Measurements from ENCODE around the gene ZNF32.

Gene ZNF32, protein sequence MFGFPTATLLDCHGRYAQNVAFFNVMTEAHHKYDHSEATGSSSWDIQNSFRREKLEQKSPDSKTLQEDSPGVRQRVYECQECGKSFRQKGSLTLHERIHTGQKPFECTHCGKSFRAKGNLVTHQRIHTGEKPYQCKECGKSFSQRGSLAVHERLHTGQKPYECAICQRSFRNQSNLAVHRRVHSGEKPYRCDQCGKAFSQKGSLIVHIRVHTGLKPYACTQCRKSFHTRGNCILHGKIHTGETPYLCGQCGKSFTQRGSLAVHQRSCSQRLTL

DNA sequence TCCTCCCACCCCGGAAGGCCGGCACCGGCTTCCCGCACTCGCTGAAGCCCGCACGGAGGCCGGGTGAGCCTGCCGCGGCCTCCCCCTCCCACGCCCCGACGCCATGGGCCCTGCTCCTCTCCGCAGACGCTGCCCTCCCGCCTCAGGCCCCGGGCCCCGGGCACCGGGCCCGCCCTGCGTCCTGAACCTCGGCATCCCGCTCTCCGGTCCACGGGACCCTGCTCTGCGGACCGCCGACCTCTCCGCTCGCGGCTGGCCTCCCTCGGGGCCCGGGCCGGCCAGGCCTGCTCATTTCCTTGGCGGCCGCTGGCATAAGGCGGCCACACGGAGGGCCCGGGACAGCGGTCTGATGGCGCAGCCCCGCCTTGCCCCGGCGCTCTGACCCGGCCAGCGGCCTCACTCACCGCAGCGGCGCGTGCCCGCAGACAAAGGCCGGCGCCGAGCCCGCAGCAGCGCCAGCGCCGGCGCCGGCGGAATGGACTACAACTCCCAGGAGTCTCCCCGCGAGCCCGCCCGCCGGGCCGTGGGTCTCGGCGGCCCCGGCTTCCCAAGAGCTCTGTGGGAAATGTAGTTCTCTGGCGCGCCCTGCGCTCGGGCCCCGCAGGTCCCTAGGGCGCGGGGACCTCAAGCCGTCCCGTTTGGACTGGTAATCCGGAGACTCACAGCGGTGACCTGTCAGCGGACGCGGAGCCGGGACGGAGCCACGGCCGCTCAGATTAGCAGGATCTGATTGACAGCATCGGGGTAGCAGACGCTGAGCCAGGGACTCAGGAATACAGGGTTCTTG is at the start of gene ZNF32:
Gene ZNF32, minus strand, starts transcription at position 484 of the 787 bp plus-strand sequence. CDS start 2,748 bp downstream, outside the sequence.
- DNase-seq (ENCODE audit: low spot score): peak; percentile 62

DNA sequence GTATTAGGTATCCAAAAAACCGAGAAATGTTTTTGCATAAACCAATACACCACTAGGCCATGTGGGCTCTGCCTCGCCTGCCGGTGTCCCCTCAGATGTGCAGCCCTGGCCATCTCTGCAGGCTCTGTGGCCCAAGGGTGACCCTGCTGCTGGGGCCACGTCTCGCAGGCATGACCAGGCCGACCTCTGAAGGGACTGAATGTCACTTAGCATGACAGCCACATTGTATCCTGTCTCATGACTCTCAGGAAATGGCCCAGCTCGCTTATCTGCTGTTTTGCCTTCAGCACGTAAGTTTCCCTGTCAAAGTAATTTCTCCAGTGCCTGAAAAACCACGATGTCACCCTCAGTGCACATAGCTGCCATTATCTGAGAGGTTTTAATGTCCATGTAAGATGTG is 49.5 kb upstream of the ZNF32 start:
- DNase-seq (ENCODE audit: low spot score): no peak

DNA sequence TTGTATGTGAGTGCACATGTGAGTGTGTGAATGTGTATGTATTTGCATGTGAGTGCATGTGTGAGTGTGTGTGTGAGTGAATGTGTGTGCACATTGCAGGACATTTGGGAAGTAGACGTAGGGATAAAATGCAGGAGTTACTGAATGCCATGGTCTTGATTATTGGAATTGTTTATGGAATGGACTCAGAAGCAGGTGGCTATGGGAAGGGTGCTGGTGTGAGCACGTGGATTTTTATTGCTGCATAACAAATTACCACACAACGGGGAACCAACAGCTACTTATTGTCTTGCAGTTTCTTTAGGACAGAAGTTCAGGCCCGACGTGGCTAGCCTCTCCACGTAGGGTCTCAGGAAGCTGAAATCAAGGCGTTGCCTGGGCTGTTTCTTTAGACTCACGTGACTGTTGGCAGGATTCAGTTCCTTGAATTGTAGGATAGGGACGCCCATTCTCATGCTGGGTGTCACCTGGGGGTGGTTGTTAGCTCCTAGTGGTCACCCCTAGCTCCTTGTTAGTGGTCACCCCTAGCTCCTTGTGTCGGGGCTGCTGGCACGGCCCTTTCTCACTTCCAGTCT is 48.3 kb upstream of the ZNF32 start:
- no peak for DNase-seq (ENCODE audit: low spot score)

DNA sequence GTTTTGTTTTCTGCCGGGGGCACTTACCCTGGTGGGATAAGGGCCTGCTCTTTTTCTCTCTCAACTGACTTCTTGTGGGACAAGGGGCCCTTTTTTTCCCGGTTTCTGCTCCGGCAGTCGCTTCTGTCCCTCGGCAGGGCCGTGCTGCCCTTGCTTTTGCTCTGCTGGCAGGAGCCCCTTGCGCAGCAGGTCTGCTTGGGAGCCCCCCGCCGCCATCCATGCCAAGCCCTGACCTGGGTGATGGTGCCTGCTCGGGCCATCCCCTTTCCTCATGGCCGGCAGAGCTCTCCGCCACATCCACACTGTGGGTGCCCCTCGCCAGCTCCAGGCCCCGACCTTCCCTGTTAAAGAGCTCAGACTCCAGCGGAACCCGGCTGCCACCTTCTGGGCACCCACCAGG is 47.0 kb upstream of the ZNF32 start:
- DNase-seq (ENCODE audit: low spot score): no peak

DNA sequence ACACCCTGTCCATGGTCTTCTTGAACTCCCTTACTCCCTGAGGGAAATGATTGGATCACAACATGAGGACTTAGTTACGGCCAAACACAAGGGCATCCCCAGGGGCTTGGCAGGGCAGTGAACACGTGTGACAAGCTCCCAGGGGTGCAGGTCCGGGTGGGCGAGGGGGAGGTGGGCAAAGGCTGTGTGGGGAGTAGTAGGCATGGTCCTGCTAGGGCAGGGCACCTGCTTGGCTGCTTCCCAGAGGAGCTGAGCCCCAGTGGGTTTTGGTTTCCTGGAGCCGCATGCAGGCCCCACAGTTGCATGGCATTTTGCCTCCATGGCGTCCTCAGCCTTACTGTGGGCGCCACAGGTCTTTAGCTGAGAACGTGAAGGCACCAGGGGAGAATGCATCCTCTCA is 46.6 kb upstream of the ZNF32 start:
- DNase-seq (ENCODE audit: low spot score): no peak

DNA sequence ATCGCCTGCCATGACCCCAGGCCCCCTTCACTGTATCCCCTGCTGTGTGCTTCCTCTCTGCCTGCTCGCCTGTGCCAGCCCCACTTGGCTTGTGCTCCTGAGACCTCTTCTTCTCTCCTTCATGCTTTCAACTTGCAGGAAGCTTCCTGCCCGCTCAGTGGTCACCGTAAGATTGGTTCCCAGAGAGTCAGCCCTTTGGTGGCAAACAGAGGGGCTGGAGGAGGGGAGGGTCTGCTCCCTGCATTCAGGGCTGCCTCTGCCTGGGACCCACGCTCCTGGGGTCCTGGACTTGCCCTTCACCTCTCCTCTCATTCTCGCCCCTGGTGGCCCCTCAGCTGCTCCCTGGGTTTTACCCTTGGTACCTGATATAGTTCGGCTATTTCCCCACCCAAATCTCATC is 45.8 kb upstream of the ZNF32 start:
- no peak for DNase-seq (ENCODE audit: low spot score)

DNA sequence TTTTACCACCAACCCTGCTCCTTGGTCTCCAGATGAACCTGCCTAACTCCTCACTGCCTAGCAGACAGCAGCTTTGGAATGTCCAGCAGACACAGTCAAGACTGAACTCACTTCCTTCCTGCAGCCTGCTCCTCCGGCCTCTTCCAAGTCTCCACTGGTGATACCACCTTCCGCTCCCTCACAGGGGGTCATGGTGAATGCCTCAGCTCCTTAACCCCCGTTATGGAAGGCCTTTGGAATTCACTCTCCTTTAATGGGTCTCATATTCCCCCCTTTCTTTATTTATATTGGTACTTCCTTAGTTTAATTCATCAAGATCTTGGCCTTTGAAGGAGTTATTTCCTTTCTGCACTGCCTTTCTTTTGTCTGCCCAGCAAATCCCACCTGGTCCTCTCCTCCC is 44.9 kb upstream of the ZNF32 start:
- no peak for DNase-seq (ENCODE audit: low spot score)

DNA sequence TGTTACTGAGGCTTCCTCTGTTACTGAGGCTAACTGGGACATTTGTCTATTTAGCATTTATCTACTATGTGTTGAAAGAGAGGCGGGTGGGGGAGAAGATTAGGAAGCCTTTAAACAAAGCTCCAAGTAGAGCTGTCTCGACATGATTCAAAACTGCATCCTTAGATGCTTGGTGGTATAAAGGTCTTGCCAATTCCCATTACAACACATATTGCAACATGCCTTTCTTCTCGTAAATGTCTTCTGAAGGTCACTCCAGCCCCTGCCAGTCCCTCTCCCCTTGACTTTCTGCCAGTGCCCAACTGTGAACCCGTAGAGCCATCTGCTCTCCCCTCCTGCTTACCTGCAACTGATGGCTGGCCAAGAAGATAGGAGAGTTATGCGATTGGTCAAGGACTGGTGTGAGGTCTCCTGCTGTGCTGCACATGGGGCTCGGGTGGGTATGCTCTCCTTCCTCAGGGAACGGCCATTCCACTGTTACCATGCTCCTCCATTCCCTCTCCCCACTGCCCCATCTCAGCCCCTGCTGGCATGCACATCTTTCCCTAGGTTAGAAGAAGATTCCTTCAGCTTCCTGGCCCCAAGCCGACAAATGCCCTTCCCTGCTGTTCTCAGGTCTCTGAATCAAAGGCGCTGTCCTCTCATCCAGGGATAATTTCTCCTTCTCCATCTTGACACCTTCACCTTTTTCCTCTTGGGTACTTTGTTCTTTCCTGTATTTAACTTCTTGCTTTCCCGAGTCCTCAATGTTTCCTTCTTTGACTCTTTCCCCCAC is 43.6 kb upstream of the ZNF32 start:
- DNase-seq (ENCODE audit: low spot score): no peak

DNA sequence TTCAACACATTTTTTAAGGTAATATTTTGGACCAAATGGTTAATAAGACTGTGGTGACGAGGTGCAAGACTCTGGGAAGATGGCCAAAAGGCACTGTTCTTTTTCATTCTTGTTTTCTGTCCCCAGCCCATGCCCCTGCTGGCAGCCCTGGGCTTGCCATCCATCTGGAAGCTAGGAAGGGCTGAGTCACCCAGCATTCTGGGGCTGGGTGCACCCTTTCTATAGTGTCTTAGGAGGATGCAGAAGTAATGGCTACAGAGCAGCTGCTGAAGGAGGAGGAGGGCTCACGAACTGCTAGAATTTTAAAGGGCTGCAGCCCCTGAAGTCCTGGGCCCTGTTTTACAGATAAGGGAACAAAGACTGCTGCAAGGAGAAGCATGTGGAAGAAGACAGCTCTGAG is 42.8 kb upstream of the ZNF32 start:
- DNase-seq (ENCODE audit: low spot score): no peak

DNA sequence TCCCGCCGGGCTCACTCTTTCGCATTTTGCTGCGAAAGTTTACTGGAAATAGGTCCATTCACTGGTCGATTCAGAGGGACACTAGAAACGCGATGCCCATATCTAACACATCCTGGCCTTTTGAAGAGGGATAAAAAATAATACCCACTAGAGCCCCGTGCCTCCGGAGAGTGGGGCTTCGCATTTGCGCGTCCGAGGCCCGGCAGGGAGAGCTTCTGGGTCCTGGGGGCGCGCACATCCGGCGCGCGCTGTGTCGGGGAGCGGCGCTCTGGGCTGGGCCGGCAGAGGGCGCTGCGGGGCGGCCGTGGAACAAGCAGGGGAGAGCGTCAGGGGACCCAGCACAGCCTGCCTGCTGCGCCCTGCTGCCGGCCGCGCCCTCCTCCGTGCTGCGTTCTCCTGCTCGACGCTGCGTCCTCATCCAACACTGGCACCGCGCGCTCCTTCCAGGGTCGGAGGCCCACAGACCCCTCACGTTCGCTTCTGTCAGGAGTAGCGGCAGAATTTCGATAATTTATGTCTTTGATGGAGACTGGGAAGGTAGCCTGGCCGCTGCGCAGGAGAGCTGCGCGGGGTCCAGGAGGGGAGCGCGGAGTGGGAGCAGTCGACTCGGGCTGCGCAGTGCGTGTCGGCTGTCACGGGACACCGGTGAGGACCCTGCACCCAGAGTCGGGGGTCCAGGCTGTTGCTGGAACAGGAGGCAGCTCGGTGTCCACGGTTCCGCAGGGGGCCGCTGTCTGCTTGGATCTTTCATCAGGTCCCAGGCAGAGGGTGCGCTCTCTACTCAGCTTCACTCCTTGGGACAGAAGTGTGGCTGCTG is 41.5 kb upstream of the ZNF32 start:
- DNase-seq (ENCODE audit: low spot score): peak; percentile 60

DNA sequence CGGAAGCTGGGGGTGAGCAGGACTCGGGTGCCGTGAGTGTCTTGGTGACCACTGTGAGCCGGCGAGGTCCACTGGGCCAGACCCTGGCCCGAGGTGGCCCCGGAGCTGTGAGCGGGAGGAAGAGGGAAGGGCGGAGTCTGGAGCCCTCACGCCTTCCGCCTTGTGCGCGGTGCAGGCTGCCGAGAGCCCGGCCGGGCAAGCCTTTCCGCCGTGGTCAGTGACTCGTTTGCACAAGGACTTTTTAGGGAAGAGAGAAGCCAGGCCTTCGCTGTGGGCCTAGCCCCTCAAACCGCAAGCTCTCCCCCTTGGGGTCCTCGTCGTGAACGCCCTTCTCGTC is 40.9 kb upstream of the ZNF32 start:
- DNase-seq (ENCODE audit: low spot score): no peak

DNA sequence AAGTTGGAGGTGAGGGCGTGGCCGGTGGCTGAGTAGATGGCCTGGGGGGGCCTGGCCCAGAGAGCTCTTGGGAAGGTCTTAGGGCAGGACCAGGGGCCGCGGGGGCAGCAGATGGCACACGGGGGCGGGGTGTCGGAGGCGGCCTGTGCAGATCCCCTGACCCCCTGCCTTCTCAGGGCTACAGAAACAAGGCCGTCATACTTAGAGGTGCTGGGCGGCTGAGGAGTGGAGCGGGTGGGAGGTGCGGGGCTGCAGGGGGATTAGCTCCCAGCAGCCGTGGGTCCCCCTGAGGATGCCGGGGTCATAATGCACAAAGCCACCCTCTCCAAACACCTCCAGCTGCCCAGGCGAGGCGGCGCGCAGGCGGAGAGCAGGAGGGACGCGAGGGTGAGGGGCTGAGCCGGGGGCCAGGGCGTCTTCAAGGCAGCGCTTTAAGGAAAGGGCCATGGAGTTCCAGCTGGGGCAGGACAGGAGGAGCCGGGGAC is 40.4 kb upstream of the ZNF32 start:
- no peak for DNase-seq (ENCODE audit: low spot score)

DNA sequence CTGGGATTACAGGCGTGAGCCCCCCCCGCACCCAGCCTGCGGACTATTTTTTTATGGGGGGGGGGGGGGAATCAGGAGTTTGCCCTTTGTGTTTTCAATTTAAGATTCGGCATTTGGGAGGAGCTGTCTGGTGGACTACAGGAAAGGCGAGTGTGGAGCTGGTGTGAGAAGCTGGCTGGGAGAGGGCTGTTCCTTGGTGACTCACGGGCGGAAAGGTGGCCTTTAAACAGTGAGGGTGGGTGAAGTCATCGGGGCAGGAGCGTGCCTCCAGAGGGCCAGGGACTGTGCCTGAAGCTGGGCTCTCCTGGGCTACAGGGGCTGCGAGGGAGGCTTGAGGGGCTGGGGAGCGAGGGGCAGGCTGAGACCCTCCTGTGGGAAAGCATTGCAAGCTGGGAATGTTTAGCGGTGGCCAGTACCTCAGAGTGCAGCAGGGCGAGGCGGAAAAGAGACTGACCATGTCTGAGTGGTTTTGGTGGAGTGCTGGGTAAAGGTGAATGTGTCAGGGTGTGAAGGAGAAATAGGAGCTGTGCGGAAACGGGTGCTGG is 39.7 kb upstream of the ZNF32 start:
- no peak for DNase-seq (ENCODE audit: low spot score)

DNA sequence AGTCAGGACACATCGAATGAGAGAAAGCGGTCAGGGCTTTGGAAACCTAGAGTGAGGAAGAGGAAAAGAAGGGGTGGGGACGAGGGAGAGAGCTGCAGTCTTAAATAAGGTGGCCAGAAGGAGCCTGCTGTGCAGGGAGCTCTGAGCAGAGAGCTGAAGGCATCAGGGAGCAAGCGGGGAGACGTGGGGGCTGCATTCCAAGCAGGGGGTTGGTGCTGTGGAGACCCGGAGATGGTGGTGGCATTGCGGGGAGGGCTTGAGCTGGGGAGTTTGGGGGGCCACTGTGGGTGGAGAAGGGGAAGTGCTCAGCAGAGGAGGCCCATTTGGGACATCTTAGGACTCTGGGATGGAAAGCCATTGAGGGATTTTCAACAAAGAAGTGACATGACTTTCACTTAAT is 38.7 kb upstream of the ZNF32 start:
- no peak for DNase-seq (ENCODE audit: low spot score)

DNA sequence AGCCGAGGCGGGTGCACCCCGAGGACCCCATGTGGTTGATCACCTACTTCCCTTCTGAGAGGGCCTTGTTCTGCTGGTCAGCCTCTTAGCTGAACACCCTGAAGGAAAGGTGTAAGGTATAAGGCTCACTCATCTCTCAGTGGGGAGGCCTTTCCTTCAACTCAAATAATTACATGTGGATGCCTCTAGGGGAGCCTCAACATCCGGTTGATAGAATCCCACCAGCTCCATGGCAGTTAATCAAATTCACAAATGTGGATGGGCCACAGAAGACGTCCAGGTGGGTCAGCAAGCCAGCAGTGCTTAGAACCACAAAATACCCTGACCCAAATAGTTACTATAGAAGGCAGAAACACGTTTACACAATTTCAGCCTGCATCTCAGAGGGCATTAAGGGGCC is 37.7 kb upstream of the ZNF32 start:
- no peak for DNase-seq (ENCODE audit: low spot score)

DNA sequence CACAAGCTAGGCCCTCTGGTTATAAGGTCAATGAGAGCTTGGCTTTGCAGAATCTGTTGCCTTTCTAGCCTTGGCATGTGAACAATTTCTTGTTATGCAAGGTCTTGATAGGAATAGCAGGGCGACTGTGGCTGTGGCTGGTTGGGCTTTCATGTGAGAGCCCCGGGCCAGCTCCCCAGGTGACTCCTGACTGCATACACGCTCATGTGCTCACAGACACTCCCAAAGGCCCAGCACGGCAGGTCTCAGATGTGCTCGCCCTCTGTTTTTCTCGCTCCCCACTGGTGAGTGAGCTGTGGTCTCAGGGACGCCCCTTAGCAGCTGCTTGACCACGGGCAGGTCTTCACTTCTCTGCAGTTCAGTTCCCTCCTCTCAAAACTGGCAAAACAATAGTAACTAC is 37.1 kb upstream of the ZNF32 start:
- DNase-seq (ENCODE audit: low spot score): no peak

DNA sequence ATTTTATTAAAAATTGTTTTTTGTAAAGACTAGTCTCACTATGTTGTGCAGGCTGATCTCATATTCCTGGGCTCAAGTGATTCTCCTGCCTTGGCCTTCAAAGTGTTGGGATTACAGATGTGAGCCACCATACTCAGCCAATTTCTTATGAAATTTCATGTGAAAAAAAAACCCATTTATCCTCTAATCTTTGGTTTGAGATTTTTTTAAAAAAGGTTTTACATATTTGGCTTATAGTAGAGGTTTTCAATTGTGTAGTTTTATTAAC is 35.5 kb upstream of the ZNF32 start:
- DNase-seq (ENCODE audit: low spot score): no peak

DNA sequence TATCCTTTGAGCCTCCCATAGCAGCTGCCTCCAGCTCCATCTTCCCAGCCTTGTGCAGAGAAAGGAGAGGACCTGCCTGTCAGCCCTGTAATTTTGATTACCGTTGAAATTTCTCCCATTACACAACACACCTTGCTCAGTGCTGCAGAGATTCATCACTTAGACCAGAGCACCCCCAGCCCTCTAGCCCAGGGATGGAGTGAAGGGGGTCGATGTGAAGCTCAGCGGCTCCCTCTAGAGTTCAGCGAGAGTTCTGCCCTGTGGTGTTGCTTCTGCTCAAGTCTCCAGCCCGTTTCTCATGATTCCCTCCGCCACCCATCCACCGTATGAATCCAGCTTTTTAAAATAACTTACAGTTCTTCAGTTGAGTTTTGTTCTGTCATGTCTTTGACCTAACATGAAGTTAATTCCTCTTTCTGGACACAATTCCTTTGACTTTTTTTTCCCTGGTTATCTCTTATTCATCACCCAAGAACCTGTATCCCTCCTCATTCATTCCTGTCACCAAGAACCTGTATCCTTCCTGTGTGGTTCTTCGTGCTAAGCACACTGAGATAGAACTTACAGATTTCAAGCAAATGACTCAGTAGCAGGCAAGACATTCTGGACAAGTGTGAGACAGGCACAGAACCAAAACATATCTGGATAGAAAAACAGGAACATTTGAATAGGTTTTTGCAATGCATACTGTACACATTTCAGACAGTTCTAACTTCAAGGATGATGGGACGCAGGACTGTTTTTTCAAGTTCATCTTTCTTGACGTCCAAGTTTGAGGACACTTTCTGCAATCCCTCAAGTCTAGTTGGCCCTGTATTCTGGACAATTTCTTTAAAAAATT is 35.0 kb upstream of the ZNF32 start:
- DNase-seq (ENCODE audit: low spot score): peak; percentile 36

DNA sequence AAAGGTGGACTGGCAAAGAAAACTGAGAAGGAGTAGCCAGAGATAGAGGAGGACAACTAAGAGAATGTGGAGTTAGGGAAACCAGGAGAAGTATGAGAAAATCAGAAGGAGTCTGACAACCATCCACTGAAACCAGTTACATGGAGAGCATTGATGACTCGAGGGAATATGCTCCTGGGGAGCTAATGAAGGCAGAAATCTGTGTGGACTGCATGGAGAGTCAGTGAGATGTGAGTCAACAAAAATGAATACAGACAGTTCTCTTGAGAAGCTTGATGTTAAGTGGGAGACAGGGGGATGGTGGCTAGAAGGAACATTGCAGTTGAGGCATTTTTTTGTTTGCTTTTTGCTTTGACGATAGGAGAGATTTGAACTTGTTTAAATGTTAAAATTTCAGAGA is 34.3 kb upstream of the ZNF32 start:
- no peak for DNase-seq (ENCODE audit: low spot score)

DNA sequence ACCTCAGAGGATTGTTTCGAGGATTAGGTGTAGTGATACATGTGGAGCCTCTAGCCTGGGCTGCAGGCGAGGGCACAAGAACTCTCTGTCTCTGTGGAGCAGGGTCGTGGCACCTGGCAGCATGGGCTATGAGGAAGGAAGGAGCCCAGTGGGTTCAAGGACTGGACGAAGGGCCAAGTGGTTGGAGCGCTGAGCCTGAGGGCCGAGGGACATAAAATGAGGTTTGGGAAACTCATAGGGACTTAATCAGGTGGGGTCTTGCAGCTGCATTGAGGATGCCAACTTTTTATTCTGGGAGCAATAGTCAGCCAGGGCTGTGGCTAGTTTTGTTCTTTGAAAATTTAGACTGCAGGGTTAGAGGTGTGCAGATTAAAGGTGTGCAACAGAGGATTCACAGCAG is 33.0 kb upstream of the ZNF32 start:
- no peak for DNase-seq (ENCODE audit: low spot score)

DNA sequence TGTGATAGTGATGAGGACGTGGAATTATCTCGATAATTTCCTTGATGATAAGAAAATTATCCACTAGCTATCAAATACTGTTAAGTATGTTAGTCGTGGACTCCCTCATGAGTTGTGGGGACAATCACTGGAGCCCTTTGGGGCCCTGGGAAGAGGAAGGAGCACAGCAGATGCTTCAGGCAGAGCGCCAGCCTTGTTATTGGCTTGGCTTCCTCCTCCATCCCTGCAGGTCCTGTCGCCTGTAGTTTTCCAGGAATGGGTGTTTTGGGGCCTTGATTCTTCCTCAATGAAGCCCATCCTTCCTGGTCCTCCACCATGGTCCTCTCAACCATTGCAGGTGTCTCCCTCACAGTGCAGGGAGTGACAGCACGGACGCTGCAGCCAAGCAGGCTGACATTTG is 32.5 kb upstream of the ZNF32 start:
- no peak for DNase-seq (ENCODE audit: low spot score)
